Measurements from ENCODE around the gene SLC2A6. TPM values are rescaled to one million over a fixed set of nuclear protein-coding genes. Genes with fewer than 3 reads are reported as not detected.

Gene SLC2A6
- total and polyA plus RNA-seq, 11 donors, result 1.8 to 10.4 (median 3.2) TPM

GRCh38 chr9:133429641-133430161, 49.2 kb downstream of the SLC2A6 start:
- 9 to 24% (median 19%) methylated on average over 22 to 49 of the region's 49 CpGs for WGBS, 4 donors
- TF ChIP-seq POLR2A (IDR thresholded peaks at IDR 0.05) (no peak), CTCF (IDR thresholded peaks at IDR 0.05) (peak in 9 of 12 donors; percentile 8 to 41 (median 20))
- no peaks in the 10 kb centered on the region for H3K36me3 ChIP-seq
- peak in 3 of 4 donors; percentile 35 to 75 (median 44) for ATAC-seq
- intact Hi-C loops (cut with DNase I), result no loop called here
- no peaks in the 10 kb centered on the region for H3K9me3 ChIP-seq
- H3K27ac ChIP-seq, result no peak overlapping the region
- peaks cover 0 to 42% (median 27%) of the 10 kb centered on the region in 9 donors for H3K27me3 ChIP-seq
- H3K4me1 ChIP-seq, result peaks cover 0 to 16% (median 0%) of the 10 kb centered on the region in 12 donors
- peak in 2 of 5 donors; percentile 26 to 33 for DNase-seq
- no peak overlapping the region for H3K4me3 ChIP-seq

- Histone ChIP-seq H3K9me3 (no peaks in the 10 kb centered on the region), H3K4me3 (no peak overlapping the region), H3K36me3 (no peaks in the 10 kb centered on the region), H3K27ac (no peak overlapping the region), H3K4me1 (peaks cover 0 to 16% (median 0%) of the 10 kb centered on the region in 12 donors), H3K27me3 (peaks cover 0 to 42% (median 27%) of the 10 kb centered on the region in 9 donors)
- intact Hi-C loops (cut with DNase I), result no loop called here
- 4 to 8% (median 7%) methylated on average over 17 to 18 of the region's 18 CpGs for WGBS, 4 donors
- DNase-seq (no peak), ATAC-seq (no peak)
- TF ChIP-seq POLR2A (IDR thresholded peaks at IDR 0.05), result no peak
- no peak for TF ChIP-seq CTCF (IDR thresholded peaks at IDR 0.05)
These were observed 49.7 kb downstream of the SLC2A6 start for GRCh38 chr9:133429214-133429613.

- Histone ChIP-seq H3K4me1 (peaks cover 0 to 16% (median 0%) of the 10 kb centered on the region in 12 donors), H3K4me3 (peak overlapping the region in 8 of 12 donors; percentile 17 to 40 (median 30)), H3K27ac (no peak overlapping the region), H3K9me3 (no peaks in the 10 kb centered on the region), H3K36me3 (no peaks in the 10 kb centered on the region), H3K27me3 (peaks cover 0 to 42% (median 27%) of the 10 kb centered on the region in 9 donors)
- intact Hi-C loops (cut with DNase I), result no loop called here
- WGBS, 4 donors, result 1 to 2% (median 1%) methylated on average over 22 to 57 of the region's 57 CpGs
- DNase-seq (no peak), ATAC-seq (peak in 2 of 4 donors; percentile 14 to 41)
- TF ChIP-seq CTCF (IDR thresholded peaks at IDR 0.05) (no peak), POLR2A (IDR thresholded peaks at IDR 0.05) (no peak)
These were observed 50.2 kb downstream of the SLC2A6 start for GRCh38 chr9:133428617-133429101.

GRCh38 chr9:133427658-133428348, 51.1 kb downstream of the SLC2A6 start:
- ATAC-seq (no peak), DNase-seq (no peak)
- H3K27ac ChIP-seq, result no peak overlapping the region
- H3K36me3 ChIP-seq, result no peaks in the 10 kb centered on the region
- no peaks in the 10 kb centered on the region for H3K9me3 ChIP-seq
- 64 to 68% (median 65%) methylated on average over 10 of the region's 10 CpGs for WGBS, 4 donors
- H3K27me3 ChIP-seq, result peaks cover 0 to 42% (median 27%) of the 10 kb centered on the region in 9 donors
- TF ChIP-seq CTCF (IDR thresholded peaks at IDR 0.05) (no peak), POLR2A (IDR thresholded peaks at IDR 0.05) (no peak)
- intact Hi-C loops (cut with DNase I), result no loop called here
- H3K4me3 ChIP-seq, result peak overlapping the region in 1 of 12 donors; percentile 34
- H3K4me1 ChIP-seq, result peaks cover 0 to 16% (median 0%) of the 10 kb centered on the region in 12 donors

Data from heart left ventricle (tissue), 16 donors.